SK-N-MC (cell line): ENCODE results near the gene PPP2R2B.

Experiments
- EZH2 ChIP-seq: fragments of 200-600 bp; sonication (generic); IDR thresholded peaks from one replicate; pipeline ENCODE4 v1.6.1; 2017; ENCODE audit warnings: antibody characterized with exemption
- POLR2AphosphoS5 ChIP-seq: IDR thresholded peaks from 2 replicates; pipeline ENCODE4 v1.6.1; 2012; ENCODE audit warnings: mild to moderate bottlenecking, low read depth, low read length, borderline replicate concordance

DNA sequence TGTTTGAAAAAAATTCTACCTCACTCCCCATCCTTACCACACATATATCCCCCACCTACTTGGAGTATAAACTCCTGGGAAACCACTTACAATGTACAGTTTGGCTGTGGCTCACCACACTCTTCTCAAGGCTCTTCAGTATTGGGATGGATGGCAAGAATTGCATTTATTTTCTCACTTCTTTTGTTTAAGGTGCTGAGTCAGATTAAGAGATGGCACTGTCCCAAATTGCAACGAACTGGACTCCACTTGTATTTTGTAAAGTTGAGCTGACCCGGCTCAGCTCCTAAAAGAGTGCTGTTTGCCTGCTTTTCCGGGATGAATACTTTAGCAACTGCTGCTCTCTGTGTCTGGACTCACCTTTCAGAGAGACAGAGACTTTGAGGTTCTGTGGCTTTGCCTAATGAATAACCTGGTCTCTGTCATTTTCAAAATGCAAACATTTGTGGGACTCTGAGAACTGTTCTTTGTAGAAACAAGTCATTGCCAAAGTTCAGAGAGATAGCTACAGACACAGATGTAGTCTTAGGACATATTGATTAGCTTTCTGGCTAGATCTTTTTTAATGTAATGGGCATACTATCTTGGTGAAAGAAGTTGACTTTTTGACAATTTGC, 42.2 kb downstream of the PPP2R2B start:
- TF ChIP-seq EZH2 (no peak), POLR2AphosphoS5 (no peak)
